Fibroblast of pulmonary artery (primary cell): ENCODE measurements around the gene EBP.

Experiments used
- DNase-seq: peaks from one replicate; pipeline ENCODE4 v3.0.0-alpha.2; 2010; ENCODE audit warnings: low read depth
- H3K4me3 ChIP-seq: replicated peaks from 2 replicates; pipeline ENCODE4 v1.5.1; 2011; ENCODE audit warnings: low read depth, mild to moderate bottlenecking, control low read depth, low read length, moderate library complexity
- TF ChIP-seq, protein P1 (sequence below): IDR thresholded peaks from 2 replicates; pipeline ENCODE4 v1.5.1; 2011; ENCODE audit warnings: mild to moderate bottlenecking, control low read depth, low read length, inconsistent platforms; ENCODE audit errors: missing control alignments

The EBP gene

DNA sequence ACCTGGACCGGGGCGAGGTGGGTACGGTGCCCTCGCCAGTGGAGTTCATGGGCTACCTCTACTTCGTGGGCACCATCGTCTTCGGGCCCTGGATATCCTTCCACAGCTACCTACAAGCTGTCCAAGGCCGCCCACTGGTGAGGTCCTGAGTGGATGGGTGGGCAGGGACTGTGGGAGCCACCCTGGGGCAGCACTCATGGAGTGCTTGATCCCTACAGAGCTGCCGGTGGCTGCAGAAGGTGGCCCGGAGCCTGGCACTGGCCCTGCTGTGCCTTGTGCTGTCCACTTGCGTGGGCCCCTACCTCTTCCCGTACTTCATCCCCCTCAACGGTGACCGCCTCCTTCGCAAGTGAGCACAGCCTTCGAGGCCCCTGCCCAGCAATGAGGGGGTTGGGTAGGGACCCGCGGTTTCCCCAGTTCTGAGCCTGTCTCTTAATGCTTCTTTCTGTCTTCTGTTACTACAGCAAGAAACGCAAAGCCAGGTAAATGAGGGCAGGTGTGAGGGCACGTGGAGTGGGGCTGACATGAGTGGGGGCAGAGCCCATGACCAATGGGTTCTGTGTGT, 9.2 kb upstream of the EBP start:
- no peak for DNase-seq
- no peak overlapping the region for H3K4me3 ChIP-seq
- TF ChIP-seq, protein P1, sequence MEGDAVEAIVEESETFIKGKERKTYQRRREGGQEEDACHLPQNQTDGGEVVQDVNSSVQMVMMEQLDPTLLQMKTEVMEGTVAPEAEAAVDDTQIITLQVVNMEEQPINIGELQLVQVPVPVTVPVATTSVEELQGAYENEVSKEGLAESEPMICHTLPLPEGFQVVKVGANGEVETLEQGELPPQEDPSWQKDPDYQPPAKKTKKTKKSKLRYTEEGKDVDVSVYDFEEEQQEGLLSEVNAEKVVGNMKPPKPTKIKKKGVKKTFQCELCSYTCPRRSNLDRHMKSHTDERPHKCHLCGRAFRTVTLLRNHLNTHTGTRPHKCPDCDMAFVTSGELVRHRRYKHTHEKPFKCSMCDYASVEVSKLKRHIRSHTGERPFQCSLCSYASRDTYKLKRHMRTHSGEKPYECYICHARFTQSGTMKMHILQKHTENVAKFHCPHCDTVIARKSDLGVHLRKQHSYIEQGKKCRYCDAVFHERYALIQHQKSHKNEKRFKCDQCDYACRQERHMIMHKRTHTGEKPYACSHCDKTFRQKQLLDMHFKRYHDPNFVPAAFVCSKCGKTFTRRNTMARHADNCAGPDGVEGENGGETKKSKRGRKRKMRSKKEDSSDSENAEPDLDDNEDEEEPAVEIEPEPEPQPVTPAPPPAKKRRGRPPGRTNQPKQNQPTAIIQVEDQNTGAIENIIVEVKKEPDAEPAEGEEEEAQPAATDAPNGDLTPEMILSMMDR, result no peak

DNA sequence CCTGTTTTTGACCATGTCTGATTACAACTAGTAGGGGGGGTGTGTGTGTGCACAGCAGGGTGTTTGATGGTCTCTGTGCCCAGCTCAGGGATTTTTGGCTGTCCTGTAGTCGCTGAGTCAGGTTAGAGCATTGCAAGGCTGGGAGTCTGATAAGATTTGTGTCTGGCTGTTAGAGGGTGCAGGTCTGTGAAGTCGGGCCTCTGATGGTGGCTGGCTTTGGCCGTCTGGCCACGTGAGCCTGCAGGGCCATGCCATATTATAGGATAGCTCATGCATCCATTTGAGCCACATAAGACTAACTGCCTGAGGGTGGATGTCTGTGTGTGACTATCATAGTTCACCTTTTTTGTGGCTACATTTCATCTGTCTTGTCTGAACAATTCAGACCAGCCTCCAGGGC, 7.9 kb upstream of the EBP start:
- TF ChIP-seq, protein P1, result no peak
- H3K4me3 ChIP-seq, result no peak overlapping the region
- no peak for DNase-seq

DNA sequence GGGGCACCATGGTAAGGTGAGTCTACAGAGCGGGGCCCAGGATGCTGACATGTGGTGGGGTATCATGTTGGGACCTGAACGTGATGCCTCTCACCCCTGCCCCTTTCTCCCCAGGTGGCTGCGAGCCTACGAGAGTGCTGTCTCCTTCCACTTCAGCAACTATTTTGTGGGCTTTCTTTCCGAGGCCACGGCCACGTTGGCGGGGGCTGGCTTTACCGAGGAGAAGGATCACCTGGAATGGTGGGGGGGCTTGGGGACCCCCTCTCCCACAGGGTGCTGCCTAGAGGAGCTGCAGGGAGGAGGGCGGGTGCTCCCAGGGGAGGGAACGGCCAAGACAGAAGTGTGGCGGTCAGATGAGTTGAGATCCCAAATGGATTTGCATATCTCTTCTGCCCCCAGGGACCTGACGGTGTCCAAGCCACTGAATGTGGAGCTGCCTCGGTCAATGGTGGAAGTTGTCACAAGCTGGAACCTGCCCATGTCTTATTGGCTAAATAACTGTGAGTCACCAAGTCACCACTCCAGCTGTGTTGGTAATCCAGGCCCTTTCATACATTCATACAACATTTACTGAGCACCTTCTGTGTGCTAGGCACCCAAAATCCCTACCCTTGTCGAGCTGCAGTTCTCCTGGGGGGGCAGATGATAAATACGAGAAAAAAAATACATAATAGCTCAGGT, 7.3 kb upstream of the EBP start:
- TF ChIP-seq, protein P1, result no peak
- H3K4me3 ChIP-seq, result no peak overlapping the region
- DNase-seq, result no peak

DNA sequence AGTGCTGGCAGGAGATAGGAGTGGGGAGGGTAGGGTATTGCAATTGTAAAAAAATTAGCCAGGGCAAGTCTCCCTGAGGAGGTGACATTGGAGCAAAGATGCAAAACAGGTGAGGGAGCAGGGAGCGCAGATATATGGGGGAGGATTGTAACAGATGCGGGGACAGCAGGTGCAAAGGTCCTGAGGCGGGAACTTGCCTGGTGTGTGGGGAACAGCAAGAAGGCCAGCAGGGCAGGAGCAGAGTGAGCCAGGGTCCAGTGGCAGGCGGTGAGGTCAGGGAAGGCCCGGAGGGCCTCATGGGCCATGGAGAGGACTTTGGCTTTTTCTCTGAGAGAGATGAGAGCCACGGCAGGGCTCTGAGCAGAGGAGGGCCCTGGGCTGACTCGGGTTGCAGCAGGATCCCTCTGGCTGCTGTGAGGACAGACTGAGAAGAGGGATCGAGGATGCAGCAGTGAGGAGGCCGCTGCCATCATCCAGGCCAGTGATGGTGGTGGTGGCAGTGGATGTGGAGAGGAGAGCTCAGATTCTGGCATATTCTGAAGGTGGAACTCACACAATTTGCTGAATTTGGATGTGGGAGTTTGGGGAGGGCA, 6.6 kb upstream of the EBP start:
- TF ChIP-seq, protein P1, result no peak
- no peak for DNase-seq
- no peak overlapping the region for H3K4me3 ChIP-seq

DNA sequence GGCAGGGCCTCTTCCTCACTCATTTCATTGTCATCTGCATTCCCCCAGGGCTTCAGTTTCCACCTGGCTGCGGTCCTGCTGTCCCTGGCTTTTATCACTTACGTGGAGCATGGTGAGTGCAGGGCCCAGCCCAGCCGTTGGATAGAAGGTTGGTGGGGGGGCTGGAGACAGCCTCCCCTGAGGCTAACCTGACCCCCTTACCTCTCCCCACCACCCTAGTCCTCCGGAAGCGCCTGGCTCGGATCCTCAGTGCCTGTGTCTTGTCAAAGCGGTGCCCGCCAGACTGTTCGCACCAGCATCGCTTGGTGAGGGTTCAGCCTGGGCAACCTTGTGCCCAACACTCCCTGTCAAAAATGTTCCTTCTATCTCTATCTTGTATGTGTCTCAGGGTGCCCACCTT, 5.8 kb upstream of the EBP start:
- TF ChIP-seq, protein P1, result no peak
- DNase-seq, result no peak
- no peak overlapping the region for H3K4me3 ChIP-seq

DNA sequence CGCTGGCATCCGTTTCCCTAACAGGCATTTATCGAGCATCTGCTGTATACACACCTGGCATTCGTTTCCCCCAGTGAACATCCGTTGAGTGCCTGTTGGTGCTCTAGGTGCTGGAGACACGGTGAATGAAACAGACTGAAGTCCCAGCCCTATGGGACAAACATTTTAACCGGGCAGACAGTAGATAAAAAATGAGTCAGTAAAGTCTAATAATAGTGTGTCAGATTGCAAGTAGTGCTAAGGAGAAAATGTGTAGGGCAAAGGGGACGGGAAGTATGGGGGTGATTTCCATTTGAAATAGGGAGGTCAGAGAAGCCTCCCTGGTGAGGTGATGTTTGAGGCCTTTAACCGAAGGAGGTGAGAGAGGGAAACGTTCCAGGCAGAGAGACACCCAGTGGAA, 5.3 kb upstream of the EBP start:
- TF ChIP-seq, protein P1, result no peak
- DNase-seq, result no peak
- no peak overlapping the region for H3K4me3 ChIP-seq
